ENCODE measurements around the gene L3MBTL2.

L3MBTL2 gene

DNA sequence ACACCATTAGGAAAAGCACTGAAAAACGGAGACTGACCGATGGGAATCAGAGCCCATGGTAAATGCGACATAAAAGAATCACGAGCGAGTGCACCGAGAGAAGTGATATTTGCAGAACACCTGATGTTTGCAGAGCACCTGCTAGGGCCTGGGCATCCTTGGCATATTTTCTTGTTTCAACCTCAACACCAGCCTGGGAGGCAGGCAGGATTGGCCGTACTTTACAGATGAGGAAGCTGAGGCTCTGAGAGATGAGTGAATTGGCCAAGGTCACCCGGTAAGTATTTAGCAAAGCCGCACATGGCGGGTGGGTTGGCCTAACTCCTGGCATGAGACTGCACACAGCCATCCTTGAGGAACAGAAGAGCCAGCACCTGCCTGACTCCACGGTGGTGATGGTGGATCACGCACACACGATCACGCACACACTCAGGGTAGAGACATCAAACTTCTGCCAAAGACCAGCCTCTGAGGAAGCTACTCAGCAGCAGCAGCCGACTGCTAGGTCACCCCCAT lies 57.2 kb downstream of the L3MBTL2 start:
- TF ChIP-seq, protein P1, sequence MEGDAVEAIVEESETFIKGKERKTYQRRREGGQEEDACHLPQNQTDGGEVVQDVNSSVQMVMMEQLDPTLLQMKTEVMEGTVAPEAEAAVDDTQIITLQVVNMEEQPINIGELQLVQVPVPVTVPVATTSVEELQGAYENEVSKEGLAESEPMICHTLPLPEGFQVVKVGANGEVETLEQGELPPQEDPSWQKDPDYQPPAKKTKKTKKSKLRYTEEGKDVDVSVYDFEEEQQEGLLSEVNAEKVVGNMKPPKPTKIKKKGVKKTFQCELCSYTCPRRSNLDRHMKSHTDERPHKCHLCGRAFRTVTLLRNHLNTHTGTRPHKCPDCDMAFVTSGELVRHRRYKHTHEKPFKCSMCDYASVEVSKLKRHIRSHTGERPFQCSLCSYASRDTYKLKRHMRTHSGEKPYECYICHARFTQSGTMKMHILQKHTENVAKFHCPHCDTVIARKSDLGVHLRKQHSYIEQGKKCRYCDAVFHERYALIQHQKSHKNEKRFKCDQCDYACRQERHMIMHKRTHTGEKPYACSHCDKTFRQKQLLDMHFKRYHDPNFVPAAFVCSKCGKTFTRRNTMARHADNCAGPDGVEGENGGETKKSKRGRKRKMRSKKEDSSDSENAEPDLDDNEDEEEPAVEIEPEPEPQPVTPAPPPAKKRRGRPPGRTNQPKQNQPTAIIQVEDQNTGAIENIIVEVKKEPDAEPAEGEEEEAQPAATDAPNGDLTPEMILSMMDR (IDR thresholded peaks at IDR 0.05; ENCODE audit: extremely low read depth, missing control alignments) = no peak
- no peak for DNase-seq (ENCODE audit: low spot score)

DNA sequence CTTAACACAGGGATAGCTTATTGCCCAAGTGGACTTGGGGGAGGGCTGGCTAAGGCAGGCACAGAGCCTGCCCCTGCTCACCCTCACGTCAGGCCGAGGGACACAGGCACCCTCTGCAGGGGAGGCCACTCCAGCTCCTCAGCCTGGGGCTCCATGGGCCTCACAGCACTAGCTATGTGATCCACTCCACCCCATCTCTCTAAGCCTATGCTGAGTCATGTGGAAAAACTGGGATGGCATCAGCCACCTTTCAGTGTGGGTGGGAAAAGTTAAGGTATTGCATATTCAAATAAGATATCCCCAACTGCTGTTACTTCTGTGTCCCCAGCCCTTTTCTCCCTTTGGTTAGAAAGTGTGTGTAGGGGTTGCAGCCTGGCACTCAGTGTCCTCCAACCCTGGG lies 58.6 kb downstream of the L3MBTL2 start:
- TF ChIP-seq, protein P1 (IDR thresholded peaks at IDR 0.05; ENCODE audit: extremely low read depth, missing control alignments) = no peak
- DNase-seq (ENCODE audit: low spot score) = no peak

DNA sequence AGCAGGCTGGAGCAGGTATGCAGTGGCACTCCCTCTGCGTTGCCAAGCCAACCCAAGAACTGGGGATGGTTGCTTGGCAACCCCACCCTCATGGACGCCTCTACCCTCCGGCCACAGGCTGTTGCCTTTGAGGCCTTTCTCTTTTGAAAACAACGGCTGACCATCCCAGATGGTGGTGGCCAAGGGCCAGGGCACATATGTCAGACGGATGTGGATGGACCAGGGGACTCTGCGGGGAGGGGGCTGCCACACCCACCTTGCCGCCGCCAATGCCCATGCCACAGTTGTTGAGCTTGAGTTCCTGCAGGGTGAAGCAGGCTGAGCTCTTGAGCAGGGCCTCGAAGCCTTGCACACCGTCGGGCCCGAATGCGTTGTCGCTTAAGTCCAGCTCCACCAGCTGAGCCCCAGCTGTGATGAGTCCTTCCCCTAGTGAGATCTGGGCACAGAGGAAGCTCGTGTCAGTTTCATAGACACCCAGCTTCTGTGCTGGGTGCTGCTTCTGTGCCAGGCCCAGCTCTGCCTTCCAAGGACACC lies 59.4 kb downstream of the L3MBTL2 start:
- DNase-seq (ENCODE audit: low spot score) = no peak
- TF ChIP-seq, protein P1 (IDR thresholded peaks at IDR 0.05; ENCODE audit: extremely low read depth, missing control alignments) = no peak

DNA sequence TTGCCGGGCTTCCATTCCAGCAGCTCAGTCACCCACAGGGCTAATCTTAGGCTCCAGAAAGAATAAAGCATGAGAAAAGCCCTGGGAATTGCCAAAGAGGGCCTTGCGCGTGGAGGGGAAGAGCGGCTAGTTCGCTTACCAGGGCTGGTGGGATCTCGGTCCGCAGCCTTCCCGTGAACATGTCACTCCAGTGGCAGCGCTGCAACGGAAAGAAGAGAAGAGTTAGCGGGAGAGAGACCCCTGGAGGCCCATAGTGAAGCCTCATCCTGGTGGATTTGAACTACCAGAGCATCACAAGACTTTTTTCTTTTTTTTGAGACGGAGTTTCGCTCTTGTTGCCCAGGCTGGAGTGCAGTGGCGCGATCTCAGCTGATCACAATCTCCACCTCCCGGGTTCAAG lies 62.8 kb downstream of the L3MBTL2 start:
- TF ChIP-seq, protein P1 (IDR thresholded peaks at IDR 0.05; ENCODE audit: extremely low read depth, missing control alignments) = no peak
- DNase-seq (ENCODE audit: low spot score) = no peak

DNA sequence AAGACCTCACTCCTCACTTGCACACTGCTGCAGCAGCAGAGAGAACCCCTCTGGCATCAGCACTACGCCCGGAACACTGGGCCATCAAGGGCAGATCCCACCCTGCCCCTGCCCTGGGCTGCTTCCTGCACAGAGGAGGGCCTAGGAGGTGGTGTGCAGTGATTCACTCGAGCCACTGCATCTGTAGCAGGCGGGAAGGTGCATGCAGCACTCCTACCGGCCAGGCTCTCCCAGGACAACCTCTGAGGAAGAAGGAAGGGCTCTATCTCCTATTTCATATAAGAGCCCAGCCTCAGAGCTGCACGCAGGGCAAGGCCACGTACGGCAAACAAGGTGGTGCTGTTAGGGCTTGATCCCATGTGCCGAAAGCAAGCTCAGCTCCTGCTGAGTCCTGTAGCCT lies 66.7 kb downstream of the L3MBTL2 start:
- no peak for DNase-seq (ENCODE audit: low spot score)
- TF ChIP-seq, protein P1 (IDR thresholded peaks at IDR 0.05; ENCODE audit: extremely low read depth, missing control alignments) = no peak

DNA sequence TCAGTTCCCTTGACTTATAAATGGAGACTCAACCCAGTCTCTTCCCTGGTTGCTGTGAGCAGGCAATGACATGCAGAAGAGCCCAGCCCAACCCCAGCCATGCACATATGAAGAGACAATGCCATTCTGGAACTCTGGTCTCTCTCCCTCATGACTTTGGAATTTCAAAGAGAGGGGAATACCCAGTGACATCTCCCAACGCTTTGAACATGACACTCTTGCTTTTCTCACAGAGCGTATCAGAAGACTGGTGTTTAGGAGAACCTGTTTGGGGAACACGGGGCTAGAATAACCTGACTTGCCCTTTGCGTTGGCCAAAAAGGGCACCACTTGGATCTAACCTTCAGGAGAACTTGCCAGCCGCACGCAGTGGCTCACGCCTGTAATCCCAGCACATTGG lies 68.0 kb downstream of the L3MBTL2 start:
- no peak for DNase-seq (ENCODE audit: low spot score)
- TF ChIP-seq, protein P1 (IDR thresholded peaks at IDR 0.05; ENCODE audit: extremely low read depth, missing control alignments) = no peak

DNA sequence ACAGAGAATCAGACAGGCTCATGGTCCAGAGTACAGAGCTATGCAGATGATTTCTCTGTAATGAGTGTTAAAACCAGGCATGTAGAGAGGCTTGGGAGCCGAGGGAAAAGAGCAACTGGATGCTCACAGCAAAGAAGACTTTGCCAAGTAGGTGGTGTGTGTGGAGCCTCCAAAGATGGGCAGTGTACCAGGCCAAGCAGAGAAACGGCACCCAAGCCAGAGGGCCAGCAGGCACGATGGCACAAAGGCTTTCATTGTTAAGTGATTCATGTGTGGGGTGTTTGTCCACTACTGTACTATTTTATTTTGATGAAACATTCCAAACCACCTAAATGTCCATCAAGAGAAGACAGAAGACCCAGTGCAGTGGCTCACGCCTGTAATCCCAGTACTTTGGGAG lies 69.7 kb downstream of the L3MBTL2 start:
- no peak for DNase-seq (ENCODE audit: low spot score)
- TF ChIP-seq, protein P1 (IDR thresholded peaks at IDR 0.05; ENCODE audit: extremely low read depth, missing control alignments) = no peak

Measured in GM20000 (cell line).